UCSD-AML1 (cell line): ENCODE measurements around the gene KLHL42.
A peak's percentile ranks its signal among the peaks of the same experiment; 100 is the strongest.
"Not testable (repeated sequence)": the region's sequence is repeated elsewhere in the genome, so short reads cannot be mapped to it uniquely, and the experiment has no call there.

Experiments used
- DNase-seq: peaks from one replicate; lab custom pipeline; 2025; ENCODE audit not compliant: unreplicated experiment; lab: John Stamatoyannopoulos, UW

Gene KLHL42

GRCh38 chr12:27814851-27815591, 35.0 kb downstream of the KLHL42 start:
- no peak for DNase-seq

- DNase-seq = no peak
These were observed 37.7 kb downstream of the KLHL42 start for GRCh38 chr12:27817766-27818165.

GRCh38 chr12:27818401-27818918, 38.4 kb downstream of the KLHL42 start:
- no peak for DNase-seq

GRCh38 chr12:27820564-27820963, 40.5 kb downstream of the KLHL42 start:
- DNase-seq = no peak

GRCh38 chr12:27821259-27821973, 41.4 kb downstream of the KLHL42 start:
- peak; percentile 37 for DNase-seq

GRCh38 chr12:27822076-27822712, 42.2 kb downstream of the KLHL42 start:
- DNase-seq = no peak

- no peak for DNase-seq
These were observed 43.0 kb downstream of the KLHL42 start for GRCh38 chr12:27823038-27823437.

GRCh38 chr12:27824126-27824842, 44.3 kb downstream of the KLHL42 start:
- DNase-seq = no peak

GRCh38 chr12:27826076-27826475, 46.0 kb downstream of the KLHL42 start:
- no peak for DNase-seq

- no peak for DNase-seq
These were observed 48.2 kb downstream of the KLHL42 start for GRCh38 chr12:27828196-27828595.

- DNase-seq = no peak
These were observed 58.6 kb downstream of the KLHL42 start for GRCh38 chr12:27838543-27839185.

GRCh38 chr12:27840229-27840999, 60.4 kb downstream of the KLHL42 start:
- DNase-seq = no peak

GRCh38 chr12:27841392-27841882, 61.4 kb downstream of the KLHL42 start:
- DNase-seq = no peak

GRCh38 chr12:27843714-27844245, 63.7 kb downstream of the KLHL42 start:
- no peak for DNase-seq

GRCh38 chr12:27844366-27845090, 64.5 kb downstream of the KLHL42 start:
- DNase-seq = no peak

GRCh38 chr12:27845187-27845586, 65.2 kb downstream of the KLHL42 start:
- no peak for DNase-seq

- not testable (repeated sequence) for DNase-seq
These were observed 65.7 kb downstream of the KLHL42 start for GRCh38 chr12:27845706-27846105.

GRCh38 chr12:27847293-27847692, 67.3 kb downstream of the KLHL42 start:
- DNase-seq = not testable (repeated sequence)

- no peak for DNase-seq
These were observed 71.3 kb downstream of the KLHL42 start for GRCh38 chr12:27851311-27851710.
